Measurements from ENCODE around the gene TCF25. TPM values are rescaled to one million over a fixed set of nuclear protein-coding genes. Genes with fewer than 3 reads are reported as not detected.

The TCF25 gene
- total RNA-seq, 1 donor from 2014 or later = 210 TPM

DNA sequence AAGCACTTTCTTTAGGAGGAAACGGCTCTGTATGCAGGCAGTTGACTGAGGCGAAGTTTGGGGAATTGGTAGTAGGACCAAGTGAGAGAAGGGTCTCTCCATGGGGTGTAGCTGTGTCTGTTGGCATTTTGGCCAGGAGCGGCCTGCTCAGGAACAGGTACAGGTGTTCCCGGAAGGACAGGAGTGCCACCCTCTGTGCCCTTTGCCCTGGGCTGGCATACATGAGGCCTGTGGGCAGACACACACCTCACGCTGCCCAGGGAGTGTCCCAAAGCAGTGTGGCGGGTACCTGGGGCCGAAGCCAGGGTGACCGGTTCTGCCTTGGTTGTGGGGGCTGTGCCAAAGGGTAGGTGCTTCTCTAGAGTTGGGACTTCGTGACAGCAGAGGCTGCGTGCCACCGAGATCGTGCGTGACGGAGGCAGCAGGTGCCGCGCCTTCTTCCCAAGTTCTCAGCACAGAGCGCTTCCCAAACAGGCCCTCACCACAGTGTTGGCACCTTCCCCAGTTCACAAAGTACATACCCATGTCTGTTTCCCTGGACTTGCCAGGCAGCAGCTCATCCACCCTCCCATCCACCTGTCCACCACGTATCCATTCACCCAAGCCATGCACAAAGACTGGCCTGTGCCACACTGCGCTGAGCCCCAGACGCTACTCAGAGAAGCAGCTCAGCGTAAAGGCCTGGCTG lies 19.9 kb upstream of the TCF25 start:
- no peak for DNase-seq (ENCODE audit: low spot score)

DNA sequence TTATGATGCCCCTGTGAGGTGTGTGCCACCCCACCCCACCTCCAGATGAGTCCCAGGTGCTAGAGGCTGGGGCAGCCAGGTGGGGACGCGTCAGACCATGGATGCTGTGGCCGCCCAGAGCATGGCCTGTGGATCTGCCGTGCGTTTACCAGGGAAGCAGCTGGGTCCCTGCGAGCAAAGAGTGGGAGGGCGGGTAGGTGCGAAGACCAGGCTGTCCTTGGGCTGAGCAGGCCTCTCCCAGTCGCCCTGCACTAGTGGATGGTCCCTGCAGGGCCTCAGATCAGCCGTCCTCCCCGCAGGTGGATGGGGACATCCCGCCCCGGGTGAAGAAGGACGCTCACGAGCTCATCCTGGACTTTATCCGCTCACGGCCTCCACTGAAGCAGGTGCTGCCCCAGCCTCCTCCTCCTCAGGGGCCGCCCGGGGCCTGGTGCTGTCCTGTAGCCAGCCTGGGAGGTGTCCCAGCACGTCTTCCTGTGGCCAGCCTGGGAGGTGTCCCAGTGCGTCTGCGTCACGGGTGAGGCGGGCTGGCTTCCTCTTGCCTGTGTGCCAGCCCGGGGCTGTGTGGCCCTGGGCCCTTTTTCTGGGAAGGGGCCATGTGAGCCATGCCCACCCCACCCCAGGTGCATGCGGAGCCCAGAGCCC lies 18.0 kb upstream of the TCF25 start:
- Mint-ChIP-seq H3K4me1 (ENCODE audit: unreplicated experiment) (no peaks in the 10 kb centered on the region), H3K27me3 (ENCODE audit: unreplicated experiment) (peaks cover 7% of the 10 kb centered on the region), H3K36me3 (ENCODE audit: low read depth, unreplicated experiment) (peaks cover 4% of the 10 kb centered on the region), H3K9me3 (ENCODE audit: unreplicated experiment) (no peaks in the 10 kb centered on the region), H3K27ac (ENCODE audit: unreplicated experiment) (no peak overlapping the region), H3K4me3 (ENCODE audit: unreplicated experiment) (no peak overlapping the region)
- TF ChIP-seq, protein P1, sequence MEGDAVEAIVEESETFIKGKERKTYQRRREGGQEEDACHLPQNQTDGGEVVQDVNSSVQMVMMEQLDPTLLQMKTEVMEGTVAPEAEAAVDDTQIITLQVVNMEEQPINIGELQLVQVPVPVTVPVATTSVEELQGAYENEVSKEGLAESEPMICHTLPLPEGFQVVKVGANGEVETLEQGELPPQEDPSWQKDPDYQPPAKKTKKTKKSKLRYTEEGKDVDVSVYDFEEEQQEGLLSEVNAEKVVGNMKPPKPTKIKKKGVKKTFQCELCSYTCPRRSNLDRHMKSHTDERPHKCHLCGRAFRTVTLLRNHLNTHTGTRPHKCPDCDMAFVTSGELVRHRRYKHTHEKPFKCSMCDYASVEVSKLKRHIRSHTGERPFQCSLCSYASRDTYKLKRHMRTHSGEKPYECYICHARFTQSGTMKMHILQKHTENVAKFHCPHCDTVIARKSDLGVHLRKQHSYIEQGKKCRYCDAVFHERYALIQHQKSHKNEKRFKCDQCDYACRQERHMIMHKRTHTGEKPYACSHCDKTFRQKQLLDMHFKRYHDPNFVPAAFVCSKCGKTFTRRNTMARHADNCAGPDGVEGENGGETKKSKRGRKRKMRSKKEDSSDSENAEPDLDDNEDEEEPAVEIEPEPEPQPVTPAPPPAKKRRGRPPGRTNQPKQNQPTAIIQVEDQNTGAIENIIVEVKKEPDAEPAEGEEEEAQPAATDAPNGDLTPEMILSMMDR (IDR thresholded peaks at IDR 0.05; ENCODE audit: unreplicated experiment) = no peak
- no peak for DNase-seq (ENCODE audit: low spot score)

More for the DNA sequence above, 19.9 kb upstream of the TCF25 start:
- TF ChIP-seq, protein P1 (IDR thresholded peaks at IDR 0.05; ENCODE audit: unreplicated experiment) = no peak
- Mint-ChIP-seq H3K4me3 (ENCODE audit: unreplicated experiment) (no peak overlapping the region), H3K27me3 (ENCODE audit: unreplicated experiment) (peaks cover 7% of the 10 kb centered on the region), H3K4me1 (ENCODE audit: unreplicated experiment) (no peaks in the 10 kb centered on the region), H3K27ac (ENCODE audit: unreplicated experiment) (no peak overlapping the region), H3K9me3 (ENCODE audit: unreplicated experiment) (no peaks in the 10 kb centered on the region), H3K36me3 (ENCODE audit: low read depth, unreplicated experiment) (peaks cover 4% of the 10 kb centered on the region)

DNA sequence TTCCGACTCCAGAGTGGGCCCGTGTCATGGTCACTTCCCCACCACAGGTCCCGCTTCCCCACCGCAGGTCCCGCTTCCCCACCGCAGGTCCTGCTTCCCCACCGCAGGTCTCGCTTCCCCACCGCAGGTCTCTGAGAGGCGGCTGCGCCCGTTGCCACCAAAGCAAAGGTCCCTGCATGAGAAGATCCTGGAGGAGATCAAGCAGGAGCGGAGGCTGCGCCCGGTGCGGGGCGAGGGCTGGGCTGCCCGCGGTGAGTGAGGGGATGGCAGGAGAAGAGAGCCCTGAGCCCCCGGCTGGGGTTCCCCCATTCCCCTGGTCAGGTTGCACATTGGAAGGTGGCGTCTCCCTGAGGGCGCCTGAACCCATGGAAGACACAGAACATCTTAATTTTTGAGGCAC lies 17.4 kb upstream of the TCF25 start:
- no peak overlapping the region for H3K4me3 Mint-ChIP-seq (ENCODE audit: unreplicated experiment)
- peaks cover 4% of the 10 kb centered on the region for H3K36me3 Mint-ChIP-seq (ENCODE audit: low read depth, unreplicated experiment)
- peaks cover 7% of the 10 kb centered on the region for H3K27me3 Mint-ChIP-seq (ENCODE audit: unreplicated experiment)
- TF ChIP-seq, protein P1 (IDR thresholded peaks at IDR 0.05; ENCODE audit: unreplicated experiment) = no peak
- H3K4me1 Mint-ChIP-seq (ENCODE audit: unreplicated experiment) = no peaks in the 10 kb centered on the region
- no peaks in the 10 kb centered on the region for H3K9me3 Mint-ChIP-seq (ENCODE audit: unreplicated experiment)
- no peak for DNase-seq (ENCODE audit: low spot score)
- no peak overlapping the region for H3K27ac Mint-ChIP-seq (ENCODE audit: unreplicated experiment)

- peaks cover 15% of the 10 kb centered on the region for H3K4me1 Mint-ChIP-seq (ENCODE audit: unreplicated experiment)
- H3K36me3 Mint-ChIP-seq (ENCODE audit: low read depth, unreplicated experiment) = peaks cover 4% of the 10 kb centered on the region
- H3K27ac Mint-ChIP-seq (ENCODE audit: unreplicated experiment) = no peak overlapping the region
- H3K4me3 Mint-ChIP-seq (ENCODE audit: unreplicated experiment) = no peak overlapping the region
- TF ChIP-seq, protein P1 (IDR thresholded peaks at IDR 0.05; ENCODE audit: unreplicated experiment) = no peak
- H3K27me3 Mint-ChIP-seq (ENCODE audit: unreplicated experiment) = peaks cover 3% of the 10 kb centered on the region
- DNase-seq (ENCODE audit: low spot score) = no peak
- no peaks in the 10 kb centered on the region for H3K9me3 Mint-ChIP-seq (ENCODE audit: unreplicated experiment)
These were observed 14.3 kb upstream of the TCF25 start for GRCh38 chr16:89858973-89859614.

GRCh38 chr16:89859615-89860007 lies 13.8 kb upstream of the TCF25 start:
- Mint-ChIP-seq H3K4me3 (ENCODE audit: unreplicated experiment) (no peak overlapping the region), H3K27ac (ENCODE audit: unreplicated experiment) (no peak overlapping the region), H3K9me3 (ENCODE audit: unreplicated experiment) (no peaks in the 10 kb centered on the region), H3K36me3 (ENCODE audit: low read depth, unreplicated experiment) (peaks cover 6% of the 10 kb centered on the region), H3K4me1 (ENCODE audit: unreplicated experiment) (peaks cover 20% of the 10 kb centered on the region), H3K27me3 (ENCODE audit: unreplicated experiment) (peaks cover 3% of the 10 kb centered on the region)
- TF ChIP-seq, protein P1 (IDR thresholded peaks at IDR 0.05; ENCODE audit: unreplicated experiment) = no peak
- no peak for DNase-seq (ENCODE audit: low spot score)
